Lung (tissue), 12 donors: ENCODE results near the gene TOM1L2. TPM values are rescaled to one million over a fixed set of nuclear protein-coding genes. Genes with fewer than 3 reads are reported as not detected.

Source experiments
- ATAC-seq: fragments of 200-7000 bp; cut with Tn5 transposase; one replicate; pipeline ENCODE4 v1.9.1; 2020; ENCODE audit warnings: moderate number of reproducible peaks; ENCODE audit not compliant: insufficient read depth, low FRiP score
- DNase-seq, 3 donors: peaks; one replicate each; pipeline ENCODE4 v3.0.0-alpha.2; 2013 to 2017
- H3K27ac ChIP-seq, 2 donors: one replicate each; pipeline ENCODE4 v1.5.1; 2013; ENCODE audit warnings: mild to moderate bottlenecking in 2 of 2, moderate library complexity in 2 of 2, control low read depth in 1 of 2, inconsistent platforms in 1 of 2, low read depth in 1 of 2, low read length in 1 of 2
- H3K27me3 ChIP-seq, 3 donors: one replicate each; pipeline ENCODE4 v1.5.1; 2013; ENCODE audit warnings: low read length in 2 of 3; ENCODE audit not compliant: control insufficient read depth in 3 of 3, insufficient read depth in 3 of 3
- H3K36me3 ChIP-seq, 4 donors: one replicate each; pipeline ENCODE4 v1.5.1; 2013; ENCODE audit warnings: low read length in 4 of 4, mild to moderate bottlenecking in 1 of 4, moderate library complexity in 1 of 4; ENCODE audit not compliant: control insufficient read depth in 4 of 4, insufficient read depth in 4 of 4
- H3K4me1 ChIP-seq, 5 donors: one replicate each; pipeline ENCODE4 v1.5.1; 2013; ENCODE audit warnings: low read length in 5 of 5, mild to moderate bottlenecking in 2 of 5, moderate library complexity in 1 of 5; ENCODE audit not compliant: control insufficient read depth in 5 of 5, insufficient read depth in 5 of 5
- H3K4me3 ChIP-seq: one replicate; pipeline ENCODE4 v1.5.1; 2013; ENCODE audit warnings: mild to moderate bottlenecking, control low read depth, moderate library complexity
- H3K9ac ChIP-seq, 2 donors: one replicate each; pipeline ENCODE4 v1.5.1; 2013; ENCODE audit warnings: low read length in 2 of 2, control low read depth in 1 of 2; ENCODE audit not compliant: insufficient read depth in 1 of 2
- H3K9me3 ChIP-seq, 4 donors: one replicate each; pipeline ENCODE4 v1.5.1; 2013; ENCODE audit warnings: low read length in 3 of 4, mild to moderate bottlenecking in 1 of 4, moderate library complexity in 1 of 4; ENCODE audit not compliant: control insufficient read depth in 4 of 4, insufficient read depth in 3 of 4
- WGBS, 2 donors: extraction: QIAGEN DNeasy Blood & Tissue Kit; methylation state at CpG; one replicate each; pipeline ENCODE4 v1.1.7; 2013; 5-methylcytosine and 5-hydroxymethylcytosine counted together
- polyA plus RNA-seq, 2 donors: library from polyadenylated mRNA; stranded (reverse); fragments of 200-250 nt; gene quantifications; one replicate each; pipeline ENCODE4 v1.2.1, GENCODE V29; 2013
- total RNA-seq, 2 donors: library from RNA; depleted of rRNA in 1 of 2; stranded (reverse); fragments of >200 nt in 1 of 2; gene quantifications; one replicate each; pipeline ENCODE4 v1.2.1, GENCODE V29; 2014 to 2021
- TF ChIP-seq, protein P1 (sequence below): IDR thresholded peaks from 2 replicates; pipeline ENCODE4 v1.5.1; 2012; ENCODE audit warnings: mild to moderate bottlenecking; ENCODE audit errors: control extremely low read depth, extremely low read depth
- donor health status: control.
- donor health status: control.
- donor health status: Bipolar disorder and iron deficiency.
- donor health status: healthy.
- donor health status: DM: yes; HTN: yes; CAD: no.

Gene TOM1L2
- total and polyA plus RNA-seq, 4 donors, result 21.5 to 56.5 (median 35.8) TPM

DNA sequence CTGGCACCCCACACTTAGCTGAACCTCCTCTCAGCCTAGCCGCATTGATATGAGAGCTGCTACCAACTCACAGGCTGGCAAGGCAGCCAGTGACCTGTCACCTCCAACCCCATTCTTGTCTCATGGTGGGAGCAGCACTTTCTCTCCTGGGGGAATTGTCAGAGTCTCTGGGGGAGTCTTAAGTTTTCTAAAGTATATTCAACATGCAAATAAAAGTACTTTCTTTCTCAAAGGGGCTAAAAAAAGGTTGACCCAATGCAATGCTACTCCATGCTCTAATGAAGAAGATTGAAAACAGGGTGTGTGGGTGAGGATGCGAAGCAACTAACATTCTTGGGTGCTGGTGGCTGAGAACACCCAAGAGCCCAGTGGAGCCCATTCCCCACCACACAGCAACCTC lies 82.3 kb downstream of the TOM1L2 start:
- 98 to 100% methylated on average over 2 of the region's 2 CpGs for WGBS, 2 donors

DNA sequence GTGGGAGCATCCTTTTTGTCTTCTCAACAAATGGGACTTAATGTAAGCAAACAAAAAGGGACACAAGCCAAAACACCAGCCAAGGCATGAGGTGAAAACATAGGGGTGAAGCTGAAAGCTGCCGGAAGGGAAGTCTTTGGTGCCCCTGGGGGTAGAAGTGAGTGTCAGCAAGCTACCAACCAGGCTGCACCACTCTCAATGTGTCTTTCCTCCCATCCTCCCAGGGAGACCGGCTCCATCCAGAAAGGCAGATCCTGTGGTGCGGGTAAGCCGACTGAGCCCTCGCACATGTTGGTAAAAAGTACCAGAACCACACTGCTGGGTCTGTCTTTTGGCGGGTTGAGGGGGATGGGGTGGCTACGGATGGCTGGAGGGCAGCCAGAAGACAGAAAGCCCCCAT lies 83.4 kb downstream of the TOM1L2 start:
- peak in 2 of 3 donors; percentile 34 to 40 for DNase-seq

More for the DNA sequence above, 82.3 kb downstream of the TOM1L2 start:
- no peak overlapping the region for H3K4me3 ChIP-seq
- TF ChIP-seq, protein P1, sequence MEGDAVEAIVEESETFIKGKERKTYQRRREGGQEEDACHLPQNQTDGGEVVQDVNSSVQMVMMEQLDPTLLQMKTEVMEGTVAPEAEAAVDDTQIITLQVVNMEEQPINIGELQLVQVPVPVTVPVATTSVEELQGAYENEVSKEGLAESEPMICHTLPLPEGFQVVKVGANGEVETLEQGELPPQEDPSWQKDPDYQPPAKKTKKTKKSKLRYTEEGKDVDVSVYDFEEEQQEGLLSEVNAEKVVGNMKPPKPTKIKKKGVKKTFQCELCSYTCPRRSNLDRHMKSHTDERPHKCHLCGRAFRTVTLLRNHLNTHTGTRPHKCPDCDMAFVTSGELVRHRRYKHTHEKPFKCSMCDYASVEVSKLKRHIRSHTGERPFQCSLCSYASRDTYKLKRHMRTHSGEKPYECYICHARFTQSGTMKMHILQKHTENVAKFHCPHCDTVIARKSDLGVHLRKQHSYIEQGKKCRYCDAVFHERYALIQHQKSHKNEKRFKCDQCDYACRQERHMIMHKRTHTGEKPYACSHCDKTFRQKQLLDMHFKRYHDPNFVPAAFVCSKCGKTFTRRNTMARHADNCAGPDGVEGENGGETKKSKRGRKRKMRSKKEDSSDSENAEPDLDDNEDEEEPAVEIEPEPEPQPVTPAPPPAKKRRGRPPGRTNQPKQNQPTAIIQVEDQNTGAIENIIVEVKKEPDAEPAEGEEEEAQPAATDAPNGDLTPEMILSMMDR, result no peak
- peaks cover 0 to 37% (median 23%) of the 10 kb centered on the region in 4 donors for H3K36me3 ChIP-seq
- H3K27ac ChIP-seq, result no peak overlapping the region
- DNase-seq, result no peak
- H3K27me3 ChIP-seq, result no peaks in the 10 kb centered on the region
- H3K4me1 ChIP-seq, result peaks cover 0 to 33% (median 16%) of the 10 kb centered on the region in 5 donors
- no peaks in the 10 kb centered on the region for H3K9me3 ChIP-seq
- H3K9ac ChIP-seq, result no peak overlapping the region
- no peak for ATAC-seq

DNA sequence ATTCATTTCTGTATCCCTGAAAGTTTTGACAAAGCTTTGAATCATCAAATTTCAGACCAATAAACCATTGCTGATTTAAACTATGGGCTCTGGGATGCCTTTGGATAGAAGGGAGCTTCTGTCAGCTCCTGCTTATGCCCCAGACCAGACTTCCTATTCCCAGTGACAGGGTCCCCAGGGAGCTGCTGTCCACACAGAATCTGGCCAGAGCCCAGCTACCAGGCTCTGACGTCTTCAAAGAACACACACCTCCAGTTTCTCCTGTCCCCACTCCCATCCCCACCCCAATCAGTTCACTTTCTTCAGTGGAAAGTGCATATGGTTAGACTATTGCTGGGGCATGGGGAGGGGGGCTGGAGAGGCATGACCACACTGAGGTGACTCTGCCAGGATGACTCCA lies 83.8 kb downstream of the TOM1L2 start:
- Histone ChIP-seq H3K36me3 (peaks cover 4 to 45% (median 28%) of the 10 kb centered on the region in 4 donors), H3K9ac (no peak overlapping the region), H3K27me3 (no peaks in the 10 kb centered on the region), H3K4me1 (peaks cover 0 to 33% (median 16%) of the 10 kb centered on the region in 5 donors), H3K4me3 (no peak overlapping the region), H3K9me3 (no peaks in the 10 kb centered on the region), H3K27ac (no peak overlapping the region)
- ATAC-seq (no peak), DNase-seq (no peak)
- 41 to 49% methylated on average over 1 of the region's 1 CpG for WGBS, 2 donors
- TF ChIP-seq, protein P1, result no peak

More for the DNA sequence above, 83.4 kb downstream of the TOM1L2 start:
- H3K4me1 ChIP-seq, result peaks cover 0 to 33% (median 16%) of the 10 kb centered on the region in 5 donors
- no peaks in the 10 kb centered on the region for H3K9me3 ChIP-seq
- 75 to 83% methylated on average over 7 of the region's 7 CpGs for WGBS, 2 donors
- no peak overlapping the region for H3K9ac ChIP-seq
- H3K27ac ChIP-seq, result no peak overlapping the region
- H3K36me3 ChIP-seq, result peaks cover 1 to 44% (median 29%) of the 10 kb centered on the region in 4 donors
- ATAC-seq, result no peak
- H3K4me3 ChIP-seq, result no peak overlapping the region
- no peaks in the 10 kb centered on the region for H3K27me3 ChIP-seq
- TF ChIP-seq, protein P1, result no peak
